Natural killer cell (primary cell): ENCODE measurements around the gene PZP. TPM values are rescaled to one million over a fixed set of nuclear protein-coding genes. Genes with fewer than 3 reads are reported as not detected.

ENCODE experiments used
- ATAC-seq, 3 donors: fragments of 150-1000 bp in 2 of 3; fragments of 200-7000 bp in 1 of 3; cut with Tn5 transposase; 1 replicate in 1 of 3; 2 replicates in 2 of 3; pipeline ENCODE4 v1.10.0; 2021; ENCODE audit warnings: mild to moderate bottlenecking in 2 of 3, moderate library complexity in 2 of 3
- DNase-seq, 2 donors: peaks; one replicate each; pipeline versions ENCODE4 v3.0.0 to v3.0.0-alpha.2; 2013 to 2021; ENCODE audit warnings: mixed read lengths in 1 of 2
- H3K27ac ChIP-seq: one replicate; pipeline ENCODE4 v1.5.1; 2013; ENCODE audit warnings: mild to moderate bottlenecking, low read length
- H3K27me3 ChIP-seq: one replicate; pipeline ENCODE4 v1.6.1; 2013; ENCODE audit warnings: low read length; ENCODE audit not compliant: control insufficient read depth, insufficient read depth
- H3K36me3 ChIP-seq: one replicate; pipeline ENCODE4 v1.6.1; 2013; ENCODE audit warnings: low read length; ENCODE audit not compliant: control insufficient read depth, insufficient read depth
- H3K4me1 ChIP-seq: one replicate; pipeline ENCODE4 v1.6.1; 2013; ENCODE audit warnings: low read length; ENCODE audit not compliant: control insufficient read depth, insufficient read depth
- H3K4me3 ChIP-seq: one replicate; pipeline ENCODE4 v1.5.1; 2013; ENCODE audit warnings: low read length
- H3K9me3 ChIP-seq: one replicate; pipeline ENCODE4 v1.6.1; 2013; ENCODE audit warnings: low read length; ENCODE audit not compliant: control insufficient read depth, insufficient read depth
- H3K27ac Mint-ChIP-seq, 2 donors: one replicate each; pipeline ENCODE4 v1.8.0; 2022; ENCODE audit warnings: mild to moderate bottlenecking in 2 of 2, mixed read lengths in 2 of 2, moderate library complexity in 1 of 2
- H3K27me3 Mint-ChIP-seq, 2 donors: one replicate each; pipeline ENCODE4 v1.8.0; 2022; ENCODE audit warnings: low read depth in 2 of 2, mixed read lengths in 2 of 2
- H3K36me3 Mint-ChIP-seq: one replicate; pipeline ENCODE4 v1.8.0; 2022; ENCODE audit warnings: mixed read lengths
- H3K4me1 Mint-ChIP-seq, 2 donors: one replicate each; pipeline ENCODE4 v1.8.0; 2022; ENCODE audit warnings: mixed read lengths in 2 of 2
- H3K4me3 Mint-ChIP-seq: one replicate; pipeline ENCODE4 v1.8.0; 2022; ENCODE audit warnings: mild to moderate bottlenecking, moderate library complexity, mixed read lengths
- H3K9me3 Mint-ChIP-seq, 2 donors: one replicate each; pipeline ENCODE4 v1.8.0; 2022; ENCODE audit warnings: mixed read lengths in 2 of 2
- WGBS: methylation state at CpG from one replicate; pipeline ENCODE4 v1.1.7; 2013; ENCODE audit warnings: missing lambda C conversion rate; ENCODE audit not compliant: insufficient coverage; 5-methylcytosine and 5-hydroxymethylcytosine counted together
- intact Hi-C: fragments of 100-400 bp; cut with micrococcal nuclease; formaldehyde crosslinking; loops from one replicate; pipeline ENCODE4 v1.14.2; 2022
- total RNA-seq, 4 donors: library from RNA; stranded (reverse); fragments of 120-200 nt in 1 of 4; gene quantifications; one replicate each; pipeline versions ENCODE4 v1.2.3 to v1.2.4, GENCODE V29; 2013 to 2022
- TF ChIP-seq, protein P1 (sequence below): fragments of 200-600 bp; IDR thresholded peaks from one replicate; pipeline ENCODE4 v1.8.0; 2022; ENCODE audit warnings: antibody characterized with exemption

The PZP gene
- total RNA-seq, 3 donors from 2014 or later (not counting 1 experiment from before 2014, with no cell fraction given), result not detected

DNA sequence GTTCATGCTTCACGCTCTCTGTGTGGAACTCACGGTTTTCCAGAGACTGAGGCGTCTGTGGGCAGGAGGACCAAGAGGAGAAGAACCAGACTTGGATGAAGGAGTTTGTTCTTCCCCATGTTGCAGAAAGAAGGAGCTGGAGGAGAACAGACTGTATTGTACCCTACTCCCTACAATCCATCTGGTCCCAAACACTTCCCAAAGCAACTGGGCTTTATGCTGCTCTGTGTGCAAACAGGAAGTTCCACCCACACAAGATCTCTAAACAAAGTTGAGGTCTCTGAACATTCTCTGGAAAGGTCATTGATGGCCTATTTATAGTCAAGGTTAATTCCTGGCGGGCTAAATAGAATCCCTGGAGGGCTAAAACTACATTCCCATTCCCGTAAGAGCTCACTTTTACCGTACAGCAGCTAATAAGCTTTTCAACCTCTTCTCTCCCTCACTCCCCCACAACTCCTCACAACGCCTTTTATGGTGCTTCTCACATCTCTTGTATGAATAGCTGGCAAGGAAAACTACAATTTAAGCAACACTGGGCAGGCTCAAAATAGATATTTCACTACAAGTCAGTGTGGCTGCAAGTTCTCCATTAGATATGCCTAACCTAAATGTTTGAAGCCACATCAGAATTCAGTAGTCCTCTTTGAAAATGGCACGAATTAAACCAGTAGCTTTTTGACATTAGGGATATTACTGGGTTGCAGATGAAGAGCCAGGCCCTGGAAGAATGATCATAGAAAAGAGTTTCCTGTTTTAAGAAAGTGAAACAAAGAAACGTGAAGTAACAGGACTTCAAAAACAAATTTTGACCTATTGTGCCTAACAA, 92.2 kb downstream of the PZP start, which contains the start of gene A2M:
Gene A2M (minus strand): TSS at position 189 of the 829 bp plus-strand sequence. CDS start 70 bp downstream, at position 119.
- Mint-ChIP-seq H3K27ac (peak within 1 kb of the TSS; percentile 2 to 46), H3K9me3 (no peaks in the 10 kb centered on the region), H3K36me3 (no peaks in the 10 kb centered on the region), H3K27me3 (no peaks in the 10 kb centered on the region), H3K4me1 (peaks cover 23 to 28% of the 10 kb centered on the region in 2 donors), H3K4me3 (no peak within 1 kb of the TSS)
- H3K4me3 ChIP-seq, result no peak within 1 kb of the TSS
- intact Hi-C loops, result no loop called here
- H3K27me3 ChIP-seq, result no peaks in the 10 kb centered on the region
- TF ChIP-seq, protein P1, sequence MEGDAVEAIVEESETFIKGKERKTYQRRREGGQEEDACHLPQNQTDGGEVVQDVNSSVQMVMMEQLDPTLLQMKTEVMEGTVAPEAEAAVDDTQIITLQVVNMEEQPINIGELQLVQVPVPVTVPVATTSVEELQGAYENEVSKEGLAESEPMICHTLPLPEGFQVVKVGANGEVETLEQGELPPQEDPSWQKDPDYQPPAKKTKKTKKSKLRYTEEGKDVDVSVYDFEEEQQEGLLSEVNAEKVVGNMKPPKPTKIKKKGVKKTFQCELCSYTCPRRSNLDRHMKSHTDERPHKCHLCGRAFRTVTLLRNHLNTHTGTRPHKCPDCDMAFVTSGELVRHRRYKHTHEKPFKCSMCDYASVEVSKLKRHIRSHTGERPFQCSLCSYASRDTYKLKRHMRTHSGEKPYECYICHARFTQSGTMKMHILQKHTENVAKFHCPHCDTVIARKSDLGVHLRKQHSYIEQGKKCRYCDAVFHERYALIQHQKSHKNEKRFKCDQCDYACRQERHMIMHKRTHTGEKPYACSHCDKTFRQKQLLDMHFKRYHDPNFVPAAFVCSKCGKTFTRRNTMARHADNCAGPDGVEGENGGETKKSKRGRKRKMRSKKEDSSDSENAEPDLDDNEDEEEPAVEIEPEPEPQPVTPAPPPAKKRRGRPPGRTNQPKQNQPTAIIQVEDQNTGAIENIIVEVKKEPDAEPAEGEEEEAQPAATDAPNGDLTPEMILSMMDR, result no peak
- no peak within 1 kb of the TSS for H3K27ac ChIP-seq
- H3K9me3 ChIP-seq, result no peaks in the 10 kb centered on the region
- DNase-seq, result no peak
- 82% methylated on average over 9 of the region's 9 CpGs for WGBS
- peaks cover 22% of the 10 kb centered on the region for H3K36me3 ChIP-seq
- ATAC-seq, result no peak
- H3K4me1 ChIP-seq, result peaks cover 5% of the 10 kb centered on the region

DNA sequence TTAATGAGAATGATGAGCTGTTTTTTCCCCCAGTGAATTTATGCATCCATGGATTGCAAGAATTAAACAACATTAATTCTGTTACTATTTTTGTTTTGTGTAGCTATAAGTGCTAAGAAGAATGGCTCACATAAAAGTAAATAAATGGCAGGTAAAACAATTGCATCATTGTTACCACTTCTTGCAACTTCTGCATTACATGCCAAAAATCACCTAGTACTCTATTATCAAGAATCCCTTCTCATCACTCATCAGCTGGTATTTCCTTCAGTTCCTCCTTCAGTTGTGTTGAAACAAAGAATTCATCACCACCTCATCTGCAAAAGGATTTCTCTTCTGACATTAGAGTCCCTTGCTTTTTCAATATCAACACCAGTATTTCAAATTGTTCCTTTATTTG, 93.2 kb downstream of the PZP start:
- Histone ChIP-seq H3K4me1 (peaks cover 5% of the 10 kb centered on the region), H3K36me3 (peaks cover 22% of the 10 kb centered on the region), H3K9me3 (no peaks in the 10 kb centered on the region), H3K4me3 (no peak overlapping the region), H3K27me3 (no peaks in the 10 kb centered on the region), H3K27ac (no peak overlapping the region)
- no peaks in the 10 kb centered on the region for H3K27me3 Mint-ChIP-seq
- no peak overlapping the region for H3K27ac Mint-ChIP-seq
- H3K4me3 Mint-ChIP-seq, result no peak overlapping the region
- DNase-seq (no peak), ATAC-seq (no peak)
- peaks cover 23 to 24% of the 10 kb centered on the region in 2 donors for H3K4me1 Mint-ChIP-seq
- H3K36me3 Mint-ChIP-seq, result no peaks in the 10 kb centered on the region
- no peaks in the 10 kb centered on the region for H3K9me3 Mint-ChIP-seq
- TF ChIP-seq, protein P1, result no peak
- intact Hi-C loops, result no loop called here

DNA sequence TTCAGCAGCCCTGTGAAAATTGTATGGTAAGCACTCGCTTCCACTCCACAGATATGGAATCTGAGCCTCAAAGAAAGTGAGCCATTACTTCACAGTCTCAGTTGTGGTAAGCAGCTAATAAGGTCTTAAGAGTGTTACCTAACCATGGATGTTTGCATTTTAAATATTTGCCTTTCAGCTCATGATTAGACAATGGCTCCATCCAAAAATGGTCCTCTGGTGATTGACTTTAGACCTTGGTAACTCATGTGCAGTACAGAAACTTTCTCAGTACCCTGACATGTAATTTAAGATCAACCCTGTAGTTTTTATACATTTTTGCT, 94.2 kb downstream of the PZP start:
- Mint-ChIP-seq H3K27me3 (no peaks in the 10 kb centered on the region), H3K9me3 (no peaks in the 10 kb centered on the region), H3K4me3 (no peak overlapping the region), H3K4me1 (peaks cover 18 to 23% of the 10 kb centered on the region in 2 donors), H3K36me3 (no peaks in the 10 kb centered on the region), H3K27ac (no peak overlapping the region)
- ATAC-seq, result no peak
- Histone ChIP-seq H3K9me3 (no peaks in the 10 kb centered on the region), H3K4me1 (peaks cover 5% of the 10 kb centered on the region), H3K27me3 (no peaks in the 10 kb centered on the region), H3K36me3 (peaks cover 23% of the 10 kb centered on the region), H3K27ac (no peak overlapping the region), H3K4me3 (no peak overlapping the region)
- no peak for DNase-seq
- intact Hi-C loops, result no loop called here
- TF ChIP-seq, protein P1, result no peak
- WGBS, result 100% methylated on average over 1 of the region's 1 CpG
